WTC11 (cell line): ENCODE measurements around the gene ABHD6. TPM values are rescaled to one million over a fixed set of nuclear protein-coding genes. Genes with fewer than 3 reads are reported as not detected.

ENCODE experiments used
- ATF2 ChIP-seq: sonication (generic); formaldehyde crosslinking; IDR thresholded peaks from 2 replicates; pipeline ENCODE4 v1.8.1; 2022; ENCODE audit warnings: low read depth, missing genetic modification reagents, borderline replicate concordance
- CBFB ChIP-seq: sonication (generic); formaldehyde crosslinking; IDR thresholded peaks from 2 replicates; pipeline ENCODE4 v1.8.1; 2022; ENCODE audit warnings: mild to moderate bottlenecking, low read depth, missing genetic modification reagents
- CDX4 ChIP-seq: fragments of 250-450 bp; sonication (Bioruptor Pico); IDR thresholded peaks from 2 replicates; pipeline ENCODE4 v1.9.0; 2021; ENCODE audit warnings: moderate library complexity, mild to moderate bottlenecking, inconsistent platforms, borderline replicate concordance
- CREB1 ChIP-seq: sonication (generic); formaldehyde crosslinking; IDR thresholded peaks from 2 replicates; pipeline ENCODE4 v1.8.0; 2023; ENCODE audit warnings: mild to moderate bottlenecking, missing genetic modification reagents
- CREM ChIP-seq: sonication (generic); formaldehyde crosslinking; IDR thresholded peaks from 2 replicates; pipeline ENCODE4 v1.8.1; 2022; ENCODE audit warnings: mild to moderate bottlenecking, missing genetic modification reagents, moderate library complexity
- E2F5 ChIP-seq: sonication (generic); formaldehyde crosslinking; IDR thresholded peaks from 2 replicates; pipeline ENCODE4 v1.8.1; 2022; ENCODE audit warnings: mild to moderate bottlenecking, moderate library complexity, missing genetic modification reagents
- ERG ChIP-seq: fragments of 250-450 bp; sonication (Bioruptor Pico); IDR thresholded peaks from 2 replicates; pipeline ENCODE4 v1.8.0; 2021; ENCODE audit warnings: mild to moderate bottlenecking
- ETV6 ChIP-seq: sonication (generic); formaldehyde crosslinking; IDR thresholded peaks from 2 replicates; pipeline ENCODE4 v1.8.1; 2022; ENCODE audit warnings: mild to moderate bottlenecking, missing genetic modification reagents
- FOXP4 ChIP-seq: sonication (generic); formaldehyde crosslinking; IDR thresholded peaks from 2 replicates; pipeline ENCODE4 v1.8.0; 2022; ENCODE audit warnings: mild to moderate bottlenecking, missing genetic modification reagents
- GABPB1 ChIP-seq: sonication (generic); formaldehyde crosslinking; IDR thresholded peaks from 2 replicates; pipeline ENCODE4 v1.8.1; 2023; ENCODE audit warnings: mild to moderate bottlenecking, missing genetic modification reagents
- IRF1 ChIP-seq: sonication (generic); formaldehyde crosslinking; IDR thresholded peaks from 2 replicates; pipeline ENCODE4 v1.8.0; 2023; ENCODE audit warnings: missing genetic modification reagents
- IRF2 ChIP-seq: sonication (generic); formaldehyde crosslinking; IDR thresholded peaks from 2 replicates; pipeline ENCODE4 v1.8.0; 2022; ENCODE audit warnings: low read depth, missing genetic modification reagents, borderline replicate concordance
- JAZF1 ChIP-seq: fragments of 250-450 bp; sonication (Bioruptor Pico); IDR thresholded peaks from 2 replicates; pipeline ENCODE4 v1.9.0; 2021; ENCODE audit warnings: moderate library complexity, mild to moderate bottlenecking, inconsistent platforms
- KAT7 ChIP-seq: sonication (generic); formaldehyde crosslinking; IDR thresholded peaks from 2 replicates; pipeline ENCODE4 v1.8.1; 2023; ENCODE audit warnings: missing genetic modification reagents, mild to moderate bottlenecking, borderline replicate concordance
- MYBL2 ChIP-seq: sonication (generic); formaldehyde crosslinking; IDR thresholded peaks from 2 replicates; pipeline ENCODE4 v1.8.1; 2023; ENCODE audit warnings: mild to moderate bottlenecking, moderate library complexity, missing genetic modification reagents
- NFE2L1 ChIP-seq: sonication (generic); formaldehyde crosslinking; IDR thresholded peaks from 2 replicates; pipeline ENCODE4 v1.8.1; 2023; ENCODE audit warnings: missing genetic modification reagents
- NR2C2 ChIP-seq: sonication (generic); formaldehyde crosslinking; IDR thresholded peaks from 2 replicates; pipeline ENCODE4 v1.8.0; 2022; ENCODE audit warnings: mild to moderate bottlenecking, missing genetic modification reagents
- RELA ChIP-seq: sonication (generic); formaldehyde crosslinking; IDR thresholded peaks from 2 replicates; pipeline ENCODE4 v1.8.1; 2022; ENCODE audit warnings: missing genetic modification reagents, mild to moderate bottlenecking, borderline replicate concordance
- STAT6 ChIP-seq: sonication (generic); formaldehyde crosslinking; conservative IDR thresholded peaks from 2 replicates; pipeline ENCODE4 v1.8.1; 2023; ENCODE audit warnings: mild to moderate bottlenecking, low read depth, missing genetic modification reagents, moderate library complexity
- TCF7 ChIP-seq: sonication (generic); formaldehyde crosslinking; IDR thresholded peaks from 2 replicates; pipeline ENCODE4 v1.8.0; 2022; ENCODE audit warnings: mild to moderate bottlenecking, low read depth, missing genetic modification reagents, moderate library complexity
- ZNF317 ChIP-seq: sonication (generic); formaldehyde crosslinking; IDR thresholded peaks from 2 replicates; pipeline ENCODE4 v1.8.1; 2023; ENCODE audit warnings: low read depth, mild to moderate bottlenecking, moderate library complexity, missing genetic modification reagents, borderline replicate concordance
- ZNF396 ChIP-seq: fragments of 250-450 bp; sonication (Bioruptor Pico); IDR thresholded peaks from 2 replicates; pipeline ENCODE4 v1.8.0; 2021; ENCODE audit warnings: mild to moderate bottlenecking, moderate library complexity, borderline replicate concordance
- ZNF532 ChIP-seq: fragments of 250-450 bp; sonication (Bioruptor Pico); IDR thresholded peaks from 2 replicates; pipeline ENCODE4 v1.9.0; 2021; ENCODE audit warnings: mild to moderate bottlenecking, borderline replicate concordance
- total RNA-seq: library from RNA; stranded (reverse); gene quantifications from 3 replicates; pipeline ENCODE4 v1.2.3, GENCODE V29; 2021

The ABHD6 gene
- total RNA-seq, 1 experiment from 2014 or later = 5.4 TPM

- no peak for TF ChIP-seq ATF2 (CRISPR knock-in tag)
- TF ChIP-seq ZNF396 (CRISPR knock-in tag) = no peak
- TF ChIP-seq JAZF1 (CRISPR knock-in tag) = no peak
- TF ChIP-seq TCF7 = no peak; the same call in 1 of the 2 replicates
- peak; percentile 70 for TF ChIP-seq ETV6 (CRISPR knock-in tag)
- peak; percentile 89 for TF ChIP-seq FOXP4 (CRISPR knock-in tag)
- TF ChIP-seq KAT7 (CRISPR knock-in tag) = 0 out of 2 replicates have a peak, but pooled peaks have one; percentile 89
- peak; percentile 59; the same call in 1 of the 2 replicates for TF ChIP-seq NFE2L1 (CRISPR knock-in tag)
- TF ChIP-seq ZNF317 (CRISPR knock-in tag) = peak; percentile 8; the same call in 1 of the 2 replicates
- peak; percentile 75; the same call in 1 of the 2 replicates for TF ChIP-seq STAT6
- no peak for TF ChIP-seq IRF2 (CRISPR knock-in tag)
- TF ChIP-seq IRF1 (CRISPR knock-in tag) = no peak
- TF ChIP-seq GABPB1 (CRISPR knock-in tag) = 0 out of 2 replicates have a peak, but pooled peaks have one; percentile 32
- no peak for TF ChIP-seq CREB1
- TF ChIP-seq ERG = no peak
- peak; percentile 87 for TF ChIP-seq CREM (CRISPR knock-in tag)
- no peak for TF ChIP-seq CDX4 (CRISPR knock-in tag)
- no peak for TF ChIP-seq NR2C2 (CRISPR knock-in tag)
- TF ChIP-seq MYBL2 = peak; percentile 74; the same call in 1 of the 2 replicates
- no peak for TF ChIP-seq ZNF532 (CRISPR knock-in tag)
- TF ChIP-seq RELA = 0 out of 2 replicates have a peak, but pooled peaks have one; percentile 20
- TF ChIP-seq CBFB (CRISPR knock-in tag) = peak; percentile 88
- peak; percentile 82; the same call in 1 of the 2 replicates for TF ChIP-seq E2F5
Observed at GRCh38 chr3:58332575-58333188, 95.1 kb downstream of the ABHD6 start, which contains the start of gene PXK (continued).
